Transverse colon (tissue), 4 donors: ENCODE measurements around the gene APOBEC3C. TPM values are rescaled to one million over a fixed set of nuclear protein-coding genes. Genes with fewer than 3 reads are reported as not detected.
"Not testable (repeated sequence)": the region's sequence is repeated elsewhere in the genome, so short reads cannot be mapped to it uniquely, and the experiment has no call there.

Experiments used
- DNase-seq: peaks from one replicate; pipeline ENCODE4 v3.0.0-alpha.2; 2019
- H3K27ac ChIP-seq, 4 donors: fragments of 200-600 bp; sonication (generic); 2 replicates each; pipeline ENCODE4 v1.5.1; 2016 to 2018; ENCODE audit warnings: inconsistent platforms in 4 of 4
- H3K27me3 ChIP-seq: fragments of 200-600 bp; sonication (generic); 2 replicates; pipeline ENCODE4 v1.5.1; 2017; ENCODE audit warnings: inconsistent platforms
- H3K36me3 ChIP-seq, 4 donors: fragments of 200-600 bp; sonication (generic); 2 replicates each; pipeline ENCODE4 v1.5.1; 2017 to 2019; ENCODE audit warnings: inconsistent platforms in 4 of 4
- H3K4me1 ChIP-seq, 4 donors: fragments of 200-600 bp; sonication (generic); 2 replicates each; pipeline ENCODE4 v1.5.1; 2017 to 2020; ENCODE audit warnings: inconsistent platforms in 4 of 4
- H3K4me3 ChIP-seq, 4 donors: fragments of 200-600 bp; sonication (generic); 1 replicate in 1 of 4; 2 replicates in 3 of 4; pipeline versions ENCODE4 v1.5.1 to v1.6.1; 2017 to 2019; ENCODE audit warnings: inconsistent platforms in 4 of 4
- H3K9me3 ChIP-seq, 2 donors: fragments of 200-600 bp; sonication (generic); 2 replicates each; pipeline ENCODE4 v1.5.1; 2017 to 2019; ENCODE audit warnings: inconsistent platforms in 2 of 2
- EP300 ChIP-seq: sonication (generic); formaldehyde crosslinking; IDR thresholded peaks from one replicate; pipeline ENCODE4 v1.6.1; 2017; ENCODE audit warnings: antibody characterized with exemption, low read depth
- POLR2A ChIP-seq: fragments of 450-650 bp; IDR thresholded peaks from one replicate; pipeline ENCODE4 v1.6.1; 2016; ENCODE audit warnings: antibody characterized with exemption, mild to moderate bottlenecking, moderate library complexity
- POLR2AphosphoS5 ChIP-seq, 3 donors: sonication (generic); formaldehyde crosslinking; IDR thresholded peaks; one replicate each; pipeline ENCODE4 v1.6.1; 2016; ENCODE audit warnings: antibody characterized with exemption in 3 of 3
- WGBS, 2 donors: methylation state at CpG; one replicate each; pipeline ENCODE4 v1.1.5; 2018; ENCODE audit warnings: low coverage in 1 of 2; 5-methylcytosine and 5-hydroxymethylcytosine counted together
- in situ Hi-C, 4 donors: fragments of 200-750 bp; cut with MboI; loops; one replicate each; pipeline versions ENCODE4 v1.15.0 to v1.15.1; 2017; ENCODE audit warnings: low sequenced_read_pairs in 3 of 4, low pct_ligation_motif_present in 1 of 4, low pct_unique_long_range_greater_than_20kb in 1 of 4
- intact Hi-C: fragments of 100-400 bp; cut with DNase I; formaldehyde crosslinking; loops from one replicate; pipeline ENCODE4 v1.15.1; 2023; ENCODE audit warnings: low total_unique reads
- total RNA-seq, 4 donors: library from RNA; depleted of rRNA; stranded (reverse); fragments of >200 nt; gene quantifications; one replicate each; pipeline ENCODE4 v1.1.0, GENCODE V29; 2016
- TF ChIP-seq, protein P1 (sequence below), 5 experiments: fragments of 200-600 bp in 3 of 5; fragments of 450-650 bp in 2 of 5; sonication (generic) in 3 of 5; IDR thresholded peaks; 1 replicate in 2 of 5; 2 replicates in 3 of 5; pipeline ENCODE4 v1.5.1; 2016 to 2017; ENCODE audit warnings: antibody characterized with exemption in 5 of 5, inconsistent platforms in 3 of 5, mild to moderate bottlenecking in 2 of 5, moderate library complexity in 1 of 5

The APOBEC3C gene
- total RNA-seq, 4 donors from 2014 or later = 1.2 to 9.1 (median 7.5) TPM

GRCh38 chr22:39026509-39027150 lies 12.6 kb downstream of the APOBEC3C start:
- H3K4me3 ChIP-seq = no peak overlapping the region
- H3K9me3 ChIP-seq = no peaks in the 10 kb centered on the region
- no peak overlapping the region for H3K27ac ChIP-seq
- H3K4me1 ChIP-seq = peaks cover 3 to 9% (median 6%) of the 10 kb centered on the region in 4 donors
- DNase-seq = no peak
- in situ Hi-C loops = no loop called here
- intact Hi-C loops = no loop called here
- no peaks in the 10 kb centered on the region for H3K36me3 ChIP-seq
- WGBS, 2 donors = 88 to 100% methylated on average over 2 to 12 of the region's 12 CpGs
- TF ChIP-seq POLR2AphosphoS5 (IDR thresholded peaks at IDR 0.05) (no peak), EP300 (no peak), POLR2A (no peak)
- TF ChIP-seq, protein P1, sequence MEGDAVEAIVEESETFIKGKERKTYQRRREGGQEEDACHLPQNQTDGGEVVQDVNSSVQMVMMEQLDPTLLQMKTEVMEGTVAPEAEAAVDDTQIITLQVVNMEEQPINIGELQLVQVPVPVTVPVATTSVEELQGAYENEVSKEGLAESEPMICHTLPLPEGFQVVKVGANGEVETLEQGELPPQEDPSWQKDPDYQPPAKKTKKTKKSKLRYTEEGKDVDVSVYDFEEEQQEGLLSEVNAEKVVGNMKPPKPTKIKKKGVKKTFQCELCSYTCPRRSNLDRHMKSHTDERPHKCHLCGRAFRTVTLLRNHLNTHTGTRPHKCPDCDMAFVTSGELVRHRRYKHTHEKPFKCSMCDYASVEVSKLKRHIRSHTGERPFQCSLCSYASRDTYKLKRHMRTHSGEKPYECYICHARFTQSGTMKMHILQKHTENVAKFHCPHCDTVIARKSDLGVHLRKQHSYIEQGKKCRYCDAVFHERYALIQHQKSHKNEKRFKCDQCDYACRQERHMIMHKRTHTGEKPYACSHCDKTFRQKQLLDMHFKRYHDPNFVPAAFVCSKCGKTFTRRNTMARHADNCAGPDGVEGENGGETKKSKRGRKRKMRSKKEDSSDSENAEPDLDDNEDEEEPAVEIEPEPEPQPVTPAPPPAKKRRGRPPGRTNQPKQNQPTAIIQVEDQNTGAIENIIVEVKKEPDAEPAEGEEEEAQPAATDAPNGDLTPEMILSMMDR (IDR thresholded peaks at IDR 0.05) = no peak
- no peaks in the 10 kb centered on the region for H3K27me3 ChIP-seq

GRCh38 chr22:39027717-39028116 lies 13.7 kb downstream of the APOBEC3C start:
- WGBS, 2 donors = 92% methylated on average over 4 of the region's 4 CpGs; no CpG with 5 or more reads in 1 of the 2 donors
- TF ChIP-seq POLR2AphosphoS5 (IDR thresholded peaks at IDR 0.05) (no peak), POLR2A (no peak), EP300 (no peak)
- TF ChIP-seq, protein P1 (IDR thresholded peaks at IDR 0.05) = no peak
- Histone ChIP-seq H3K9me3 (no peaks in the 10 kb centered on the region), H3K27me3 (no peaks in the 10 kb centered on the region), H3K27ac (no peak overlapping the region), H3K4me3 (no peak overlapping the region), H3K36me3 (no peaks in the 10 kb centered on the region), H3K4me1 (no peaks in the 10 kb centered on the region)
- in situ Hi-C loops = no loop called here
- intact Hi-C loops = no loop called here
- DNase-seq = no peak

DNA sequence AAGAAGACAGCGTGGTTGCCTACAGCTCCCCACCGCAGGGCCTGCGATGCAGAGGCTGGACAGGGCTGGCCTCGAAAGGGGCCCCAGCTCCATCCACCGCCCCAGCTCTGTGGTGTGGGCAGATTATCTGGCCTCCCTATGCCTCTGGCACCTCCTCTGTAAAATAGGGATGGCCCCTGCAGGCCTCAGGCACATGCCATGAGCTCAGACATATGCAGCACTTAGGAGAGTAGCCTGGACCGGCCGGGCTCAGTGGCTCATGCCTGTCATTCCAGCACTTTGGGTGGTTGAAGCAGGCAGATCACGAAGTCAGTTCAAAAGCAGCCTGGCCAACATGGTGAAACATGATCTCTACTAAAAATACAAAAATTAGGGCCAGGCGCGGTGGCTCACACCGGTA lies 14.2 kb downstream of the APOBEC3C start:
- H3K4me3 ChIP-seq = no peak overlapping the region
- no peak for DNase-seq
- H3K27me3 ChIP-seq = no peaks in the 10 kb centered on the region
- TF ChIP-seq POLR2A = no peak
- no peak for TF ChIP-seq POLR2AphosphoS5 (IDR thresholded peaks at IDR 0.05)
- TF ChIP-seq, protein P1 (IDR thresholded peaks at IDR 0.05) = no peak
- TF ChIP-seq EP300 = no peak
- no peaks in the 10 kb centered on the region for H3K4me1 ChIP-seq
- no peaks in the 10 kb centered on the region for H3K36me3 ChIP-seq
- intact Hi-C loops (no loop called here), in situ Hi-C loops (no loop called here)
- 93 to 96% methylated on average over 3 to 11 of the region's 11 CpGs for WGBS, 2 donors
- no peaks in the 10 kb centered on the region for H3K9me3 ChIP-seq
- H3K27ac ChIP-seq = no peak overlapping the region

DNA sequence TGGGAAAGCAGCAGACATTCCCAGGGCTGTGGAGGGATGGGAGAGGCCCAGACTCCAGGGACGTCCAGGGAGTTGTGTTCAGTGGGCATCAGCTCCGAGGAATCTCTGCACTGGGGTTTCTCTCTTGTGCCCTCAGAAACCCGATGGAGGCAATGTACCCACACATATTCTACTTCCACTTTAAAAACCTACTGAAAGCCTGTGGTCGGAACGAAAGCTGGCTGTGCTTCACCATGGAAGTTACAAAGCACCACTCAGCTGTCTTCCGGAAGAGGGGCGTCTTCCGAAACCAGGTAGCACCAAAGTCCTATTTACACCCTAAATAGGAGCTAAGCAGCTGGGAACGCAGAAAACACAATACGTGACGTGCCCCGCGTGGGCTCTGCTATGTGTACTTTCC lies 15.2 kb downstream of the APOBEC3C start:
- whole genome bisulfite sequencing, 2 donors = 90 to 92% methylated on average over 2 to 13 of the region's 13 CpGs
- no peaks in the 10 kb centered on the region for H3K36me3 ChIP-seq
- TF ChIP-seq POLR2A = no peak
- TF ChIP-seq POLR2AphosphoS5 (IDR thresholded peaks at IDR 0.05) = no peak
- intact Hi-C loops (no loop called here), in situ Hi-C loops (no loop called here)
- no peaks in the 10 kb centered on the region for H3K27me3 ChIP-seq
- H3K27ac ChIP-seq = no peak overlapping the region
- H3K4me3 ChIP-seq = no peak overlapping the region
- no peak for DNase-seq
- H3K9me3 ChIP-seq = no peaks in the 10 kb centered on the region
- H3K4me1 ChIP-seq = no peaks in the 10 kb centered on the region

GRCh38 chr22:39030705-39031104 lies 16.6 kb downstream of the APOBEC3C start:
- no peaks in the 10 kb centered on the region for H3K4me1 ChIP-seq
- no peaks in the 10 kb centered on the region for H3K27me3 ChIP-seq
- H3K4me3 ChIP-seq = no peak overlapping the region
- intact Hi-C loops = no loop called here
- no peaks in the 10 kb centered on the region for H3K36me3 ChIP-seq
- no peak overlapping the region for H3K27ac ChIP-seq
- in situ Hi-C loops = no loop called here
- 93 to 95% methylated on average over 13 to 14 of the region's 14 CpGs for WGBS, 2 donors
- TF ChIP-seq EP300 (no peak), POLR2A (no peak), POLR2AphosphoS5 (IDR thresholded peaks at IDR 0.05) (no peak)
- TF ChIP-seq, protein P1 (IDR thresholded peaks at IDR 0.05) = no peak
- no peak for DNase-seq
- H3K9me3 ChIP-seq = no peaks in the 10 kb centered on the region

DNA sequence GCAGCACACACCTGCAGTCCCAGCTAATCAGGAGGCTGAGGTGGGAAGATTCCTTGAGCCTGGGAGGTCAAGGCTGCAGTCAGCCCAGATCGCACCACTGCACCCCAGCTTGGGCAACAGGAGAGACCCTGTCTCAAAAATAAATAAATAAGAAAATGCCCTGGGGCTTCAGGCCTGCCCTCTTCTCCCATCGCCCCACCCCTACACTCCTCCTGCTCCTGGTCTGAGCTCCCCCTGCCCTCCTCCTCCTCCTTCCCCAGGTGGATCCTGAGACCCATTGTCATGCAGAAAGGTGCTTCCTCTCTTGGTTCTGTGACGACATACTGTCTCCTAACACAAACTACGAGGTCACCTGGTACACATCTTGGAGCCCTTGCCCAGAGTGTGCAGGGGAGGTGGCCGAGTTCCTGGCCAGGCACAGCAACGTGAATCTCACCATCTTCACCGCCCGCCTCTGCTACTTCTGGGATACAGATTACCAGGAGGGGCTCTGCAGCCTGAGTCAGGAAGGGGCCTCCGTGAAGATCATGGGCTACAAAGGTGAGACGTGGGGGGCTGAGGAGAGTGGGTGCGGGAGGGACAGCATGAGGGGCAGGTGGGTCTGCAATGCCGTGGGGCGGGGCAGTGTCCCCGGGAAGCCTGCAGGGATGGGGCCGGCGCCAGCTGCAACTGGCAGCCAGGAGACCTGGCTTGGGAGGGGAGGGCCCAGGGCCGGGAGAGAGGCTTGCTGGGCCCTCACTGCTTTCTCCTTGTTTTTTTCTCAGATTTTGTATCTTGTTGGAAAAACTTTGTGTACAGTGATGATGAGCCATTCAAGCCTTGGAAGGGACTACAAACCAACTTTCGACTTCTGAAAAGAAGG lies 17.6 kb downstream of the APOBEC3C start:
- DNase-seq, H3K27me3 ChIP-seq, intact Hi-C loops, H3K36me3 ChIP-seq, H3K4me3 ChIP-seq, H3K27ac ChIP-seq, H3K9me3 ChIP-seq, in situ Hi-C loops, H3K4me1 ChIP-seq: not testable (repeated sequence)
- 69 to 76% methylated on average over 7 to 18 of the region's 18 CpGs for WGBS, 2 donors
